GM18867 (cell line): ENCODE data around the gene PLEKHA6.

Experiments
- ATAC-seq: cut with Tn5 transposase; IDR thresholded peaks from one replicate; pipeline ENCODE4 v1.9.1; 2021; ENCODE audit warnings: mild to moderate bottlenecking, moderate library complexity; ENCODE audit not compliant: unreplicated experiment

PLEKHA6 gene

GRCh38 chr1:204359474-204360255 lies at the start of gene PLEKHA6:
Gene PLEKHA6, minus strand, starts transcription at chr1:204359929. Its CDS starts 86,202 bp downstream, at chr1:204273727.
- ATAC-seq: no peak

- no peak for ATAC-seq
These were observed 49.4 kb upstream of the PLEKHA6 start for GRCh38 chr1:204409123-204409522.

GRCh38 chr1:204408602-204409001 lies 48.9 kb upstream of the PLEKHA6 start:
- ATAC-seq: no peak

- no peak for ATAC-seq
These were observed 48.4 kb upstream of the PLEKHA6 start for GRCh38 chr1:204408074-204408507.

- no peak for ATAC-seq
These were observed 47.7 kb upstream of the PLEKHA6 start for GRCh38 chr1:204407295-204407971.

- ATAC-seq: no peak
These were observed 46.9 kb upstream of the PLEKHA6 start for GRCh38 chr1:204406621-204407020.

GRCh38 chr1:204405988-204406387 lies 46.3 kb upstream of the PLEKHA6 start:
- ATAC-seq: no peak

GRCh38 chr1:204404629-204405028 lies 44.9 kb upstream of the PLEKHA6 start:
- no peak for ATAC-seq

GRCh38 chr1:204402391-204402790 lies 42.7 kb upstream of the PLEKHA6 start:
- no peak for ATAC-seq

GRCh38 chr1:204401730-204402129 lies 42.0 kb upstream of the PLEKHA6 start:
- no peak for ATAC-seq

- no peak for ATAC-seq
These were observed 41.3 kb upstream of the PLEKHA6 start for GRCh38 chr1:204400882-204401510.

- peak; percentile 67 for ATAC-seq
These were observed 38.7 kb upstream of the PLEKHA6 start for GRCh38 chr1:204398197-204399125.

GRCh38 chr1:204396015-204396583 lies 36.4 kb upstream of the PLEKHA6 start:
- no peak for ATAC-seq

- ATAC-seq: no peak
These were observed 31.9 kb upstream of the PLEKHA6 start for GRCh38 chr1:204391629-204392028.

GRCh38 chr1:204390751-204391466 lies 31.2 kb upstream of the PLEKHA6 start:
- ATAC-seq: no peak

GRCh38 chr1:204385727-204386126 lies 26.0 kb upstream of the PLEKHA6 start:
- ATAC-seq: no peak

GRCh38 chr1:204384636-204385352 lies 25.1 kb upstream of the PLEKHA6 start:
- ATAC-seq: no peak

- ATAC-seq: no peak
These were observed 23.6 kb upstream of the PLEKHA6 start for GRCh38 chr1:204383163-204383904.
